Activated gamma-delta T cell (primary cell): ENCODE data around the gene SMCO2.

Experiments used
- DNase-seq: peaks from one replicate; lab custom pipeline; 2025; lab: John Stamatoyannopoulos, UW
- total RNA-seq, 2 donors: gene quantifications; one replicate each; lab custom pipeline; 2026; lab: John Stamatoyannopoulos, UW

Gene SMCO2
- total RNA-seq = 0 to 0.17 reads per million in 2 donors

DNA sequence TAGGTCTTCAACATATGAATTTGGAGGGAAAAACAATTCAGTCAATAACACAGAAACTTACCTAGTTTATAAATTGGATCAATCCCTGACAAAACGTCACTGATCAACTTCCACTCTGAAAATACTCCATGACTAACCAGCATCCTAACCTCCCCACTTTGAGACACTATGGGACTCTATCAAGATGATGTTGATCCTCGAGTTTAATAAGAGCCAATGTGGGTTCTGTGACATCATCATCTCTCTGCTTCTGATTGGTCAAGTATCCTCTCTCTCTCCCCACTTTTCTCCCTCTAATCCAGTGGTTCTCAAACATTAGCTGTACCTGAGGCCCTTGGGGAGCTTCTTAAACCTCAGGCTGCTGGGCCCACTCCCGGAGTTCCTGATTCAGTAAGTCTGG lies at the start of gene SMCO2:
SMCO2 (plus strand) TSS at position 301 of the 400 bp plus-strand sequence. CDS start 23,896 bp downstream, outside the sequence.
- no peak for DNase-seq

DNA sequence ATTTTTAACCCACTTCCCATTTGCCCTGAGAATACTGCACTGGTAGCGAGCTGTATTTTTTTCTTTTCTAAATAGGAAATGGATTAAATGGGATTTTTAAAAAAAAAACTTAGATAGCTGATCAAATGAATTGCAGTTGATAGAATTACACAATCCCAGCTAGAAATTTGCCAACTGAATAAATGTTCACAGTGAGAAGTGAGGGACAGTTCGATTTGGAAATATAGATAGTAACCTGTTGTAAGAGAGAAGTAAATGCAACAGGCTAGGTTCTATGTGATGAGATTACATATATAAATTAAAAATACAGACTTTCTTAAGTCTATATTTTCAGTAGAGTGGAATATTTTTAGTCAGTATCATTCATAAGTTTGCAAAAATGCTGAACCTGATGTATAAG lies 48.1 kb upstream of the SMCO2 start:
- no peak for DNase-seq

DNA sequence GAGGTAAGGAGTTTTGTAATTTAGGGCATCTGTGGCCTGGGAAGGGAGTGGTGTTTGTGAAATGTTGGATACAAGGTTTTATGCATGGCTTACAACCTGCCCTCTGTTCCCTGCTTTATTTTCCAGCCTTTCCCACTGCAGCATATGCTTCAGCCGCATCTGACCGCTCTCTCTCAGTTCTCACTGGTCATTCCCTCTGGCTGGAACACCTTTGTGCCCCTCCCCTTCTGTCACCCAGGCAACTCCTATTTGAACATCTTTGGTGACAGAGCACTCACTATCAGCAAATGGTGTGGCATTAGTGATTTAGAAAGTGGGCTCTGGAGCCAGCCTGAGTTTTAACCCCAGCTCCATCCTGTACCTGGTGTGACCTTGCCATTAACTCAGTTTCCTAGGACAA lies 47.5 kb upstream of the SMCO2 start:
- DNase-seq = no peak

DNA sequence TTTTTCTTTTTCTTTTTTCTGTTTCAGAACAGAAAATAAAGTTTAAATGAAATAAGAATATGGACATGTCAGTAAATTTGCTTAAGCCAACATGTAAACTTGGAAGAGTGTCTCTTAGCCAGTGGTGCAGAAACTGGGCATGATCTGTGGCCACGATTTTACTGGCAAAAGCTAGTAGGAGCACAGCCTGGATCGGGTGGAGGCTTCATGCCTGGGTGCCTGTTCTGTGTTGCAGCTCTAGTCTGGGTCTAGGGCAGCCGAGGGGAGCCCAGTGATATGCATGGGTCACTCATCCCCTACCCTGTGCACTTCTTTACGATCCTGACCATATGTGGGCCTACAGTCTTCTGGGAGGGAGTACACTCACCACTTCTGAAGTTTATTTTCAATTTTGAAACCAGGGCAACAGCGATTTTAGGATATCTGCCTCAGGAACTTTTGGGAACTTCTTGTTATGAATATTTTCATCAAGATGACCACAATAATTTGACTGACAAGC lies 45.6 kb upstream of the SMCO2 start:
- DNase-seq = no peak

DNA sequence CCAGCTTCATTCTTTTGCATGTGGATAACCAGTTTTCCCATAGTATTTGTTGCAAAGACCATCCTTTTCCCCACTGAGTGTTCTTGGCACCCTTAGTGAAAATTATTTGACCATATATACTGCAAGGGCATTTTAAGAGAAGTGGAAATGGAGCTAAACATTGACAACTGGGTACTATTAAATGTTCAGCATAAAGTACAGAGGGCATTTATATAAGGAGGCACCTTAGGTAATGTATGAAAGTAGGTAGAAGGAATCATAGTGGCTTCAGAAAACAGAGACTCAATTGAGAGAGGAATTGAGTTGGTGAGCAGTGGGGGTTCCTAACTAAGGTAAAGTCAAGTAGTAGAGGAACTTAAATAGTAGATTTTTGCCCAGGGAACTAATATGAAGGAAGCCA lies 34.5 kb upstream of the SMCO2 start:
- no peak for DNase-seq

DNA sequence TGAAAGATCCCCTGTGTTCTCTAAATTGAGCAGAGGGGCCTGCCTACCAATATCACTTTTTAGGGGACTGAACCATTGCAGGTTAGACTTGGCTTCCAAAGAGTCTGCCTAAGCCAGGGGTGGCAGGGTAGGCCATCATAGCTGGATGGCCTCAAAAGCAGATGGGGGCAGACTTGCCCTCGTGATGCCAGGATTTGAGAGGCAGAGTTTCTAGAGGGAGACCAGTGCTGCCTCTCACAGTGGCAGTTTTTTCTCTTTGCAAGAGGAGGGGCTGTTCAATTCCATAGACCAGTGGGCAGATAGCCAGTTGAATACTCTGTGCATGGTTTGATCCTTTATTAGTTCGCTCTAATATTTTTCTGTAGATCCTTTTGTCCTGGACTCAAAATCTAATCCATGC lies 23.8 kb upstream of the SMCO2 start:
- no peak for DNase-seq

DNA sequence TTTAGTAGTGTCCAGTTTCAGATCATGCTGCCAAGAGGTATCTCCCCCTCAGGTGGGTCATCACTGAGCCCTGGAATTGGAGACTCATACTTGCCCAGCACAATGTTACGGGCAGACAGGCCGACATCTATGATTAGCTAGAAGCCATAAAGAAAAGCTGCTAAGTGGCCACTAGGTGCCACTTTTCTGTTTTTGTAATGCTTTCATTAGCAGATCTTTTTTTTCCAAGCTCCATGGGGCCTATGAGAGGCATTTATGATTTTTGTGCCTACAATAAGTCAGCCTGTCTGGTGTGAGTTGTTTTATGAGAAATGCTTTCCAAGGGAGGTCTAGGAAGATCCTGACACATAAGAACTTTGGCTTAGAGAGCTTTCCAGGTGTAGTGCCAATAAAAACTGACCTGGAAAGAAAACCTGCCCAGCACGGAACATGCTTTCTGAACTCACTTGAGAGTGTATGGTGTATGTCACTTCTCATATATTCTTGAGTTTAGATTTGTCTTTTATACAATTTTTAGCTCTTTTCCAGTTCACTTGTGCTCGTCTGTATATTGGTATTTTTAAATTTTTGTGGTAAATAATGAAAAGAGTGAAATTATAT lies 21.8 kb upstream of the SMCO2 start:
- no peak for DNase-seq

DNA sequence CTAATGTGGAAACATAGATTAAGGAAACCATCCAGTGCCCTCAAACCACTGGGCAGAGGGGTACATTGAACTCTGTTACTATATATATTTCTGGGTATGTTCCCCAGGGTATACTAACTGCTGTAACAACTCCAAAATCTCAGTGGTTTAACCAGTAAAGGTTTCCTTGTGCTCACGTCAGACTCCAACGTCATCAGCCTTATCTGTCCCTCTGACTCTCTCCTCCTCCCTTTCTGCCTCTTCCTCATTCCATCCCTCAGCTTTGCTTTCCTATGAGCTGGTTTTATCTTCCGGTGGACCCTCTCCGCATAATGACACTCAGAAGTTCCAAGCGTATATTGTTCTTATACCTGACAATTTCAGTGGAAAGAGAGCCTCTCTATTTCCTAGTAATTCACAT lies 21.2 kb upstream of the SMCO2 start:
- no peak for DNase-seq

DNA sequence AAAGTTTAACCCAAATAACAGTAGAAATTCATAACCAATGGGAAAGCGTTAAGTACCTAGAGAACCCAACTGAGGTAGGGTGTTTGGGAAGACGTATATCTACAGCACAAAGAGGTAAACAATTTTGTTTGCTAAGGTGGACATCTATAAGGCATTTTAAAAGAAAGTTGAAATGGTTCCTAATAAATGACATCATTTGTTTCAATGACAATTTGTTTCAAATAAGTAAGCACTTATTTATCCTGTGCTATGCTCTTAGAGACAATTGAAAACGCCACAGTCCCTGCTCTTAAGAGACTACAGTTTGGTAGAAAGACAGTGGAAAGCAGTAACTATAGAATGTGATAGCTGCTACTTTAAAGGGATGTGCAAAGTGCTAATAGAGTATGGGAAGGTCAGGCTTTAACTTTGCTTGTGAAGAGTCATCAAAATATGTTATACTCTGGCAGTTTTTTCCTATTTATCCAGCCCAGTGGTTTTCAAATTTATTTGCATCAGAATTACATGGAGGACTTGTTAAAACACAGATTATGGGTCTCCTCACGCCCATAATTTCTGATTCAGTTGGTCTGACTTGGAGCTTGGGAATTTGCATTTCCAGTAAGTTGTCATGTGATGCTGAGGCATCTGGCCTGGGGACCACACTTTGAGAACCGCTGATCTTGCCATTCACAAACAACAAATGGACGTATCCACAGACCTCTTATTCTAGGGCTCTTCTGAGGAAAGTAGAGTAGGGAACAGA lies 19.6 kb upstream of the SMCO2 start:
- no peak for DNase-seq

DNA sequence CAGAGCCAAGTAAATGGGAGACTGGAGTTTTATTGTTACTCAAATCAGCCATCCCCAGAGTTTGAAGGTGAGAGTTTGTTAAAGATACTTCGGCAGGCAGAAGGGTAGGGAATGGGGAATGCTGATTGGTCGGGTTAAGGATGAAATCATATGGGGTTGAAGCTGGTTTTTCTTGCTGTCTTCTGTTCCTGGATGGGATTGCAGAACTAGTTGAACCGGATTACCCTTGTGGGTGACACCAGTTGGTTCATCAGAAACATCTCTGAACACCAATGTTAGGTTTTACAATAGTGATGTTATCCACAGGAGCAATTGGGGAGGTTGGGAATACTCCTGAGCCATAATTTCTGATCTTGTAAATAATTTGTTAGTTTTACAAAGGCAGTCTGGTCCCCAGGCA lies 18.7 kb upstream of the SMCO2 start:
- DNase-seq = no peak

DNA sequence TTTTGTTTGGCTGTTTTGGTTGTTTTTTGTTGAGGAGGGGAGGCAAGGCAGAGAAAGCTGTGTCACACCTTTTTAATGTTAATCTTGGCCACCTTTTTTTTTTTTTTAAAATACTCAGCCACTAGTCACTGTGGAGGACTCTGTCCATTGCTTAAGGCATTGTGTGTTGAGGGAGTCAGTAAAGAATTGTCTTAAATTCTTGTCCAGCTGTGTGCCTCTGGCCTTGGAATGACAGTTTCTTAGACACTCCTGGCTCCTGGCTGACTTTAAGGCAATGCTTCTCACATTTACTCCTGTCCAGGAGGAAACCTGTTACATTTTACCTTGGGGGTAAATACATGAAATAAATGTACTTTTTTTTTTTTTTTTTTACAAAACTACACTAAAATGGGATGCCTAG lies 18.1 kb upstream of the SMCO2 start:
- DNase-seq = no peak

DNA sequence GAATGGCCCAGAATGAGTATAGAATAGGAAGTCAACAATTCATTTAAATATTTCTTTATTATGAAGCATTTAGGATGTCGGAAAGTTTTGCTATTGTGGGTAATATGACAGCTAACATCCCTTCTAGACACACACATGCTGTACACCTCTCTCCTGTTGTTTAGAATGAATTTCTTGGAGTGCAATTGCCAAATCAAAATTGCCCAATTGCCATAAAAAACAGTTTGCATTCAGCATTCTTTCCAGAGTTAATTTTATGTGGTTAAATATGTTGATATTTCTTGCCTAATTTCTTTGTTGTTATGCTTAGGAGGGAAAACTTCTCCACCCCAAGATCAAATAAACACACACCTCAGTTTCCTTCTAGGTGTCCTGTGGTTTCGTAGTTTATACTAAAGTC lies 16.9 kb upstream of the SMCO2 start:
- no peak for DNase-seq

DNA sequence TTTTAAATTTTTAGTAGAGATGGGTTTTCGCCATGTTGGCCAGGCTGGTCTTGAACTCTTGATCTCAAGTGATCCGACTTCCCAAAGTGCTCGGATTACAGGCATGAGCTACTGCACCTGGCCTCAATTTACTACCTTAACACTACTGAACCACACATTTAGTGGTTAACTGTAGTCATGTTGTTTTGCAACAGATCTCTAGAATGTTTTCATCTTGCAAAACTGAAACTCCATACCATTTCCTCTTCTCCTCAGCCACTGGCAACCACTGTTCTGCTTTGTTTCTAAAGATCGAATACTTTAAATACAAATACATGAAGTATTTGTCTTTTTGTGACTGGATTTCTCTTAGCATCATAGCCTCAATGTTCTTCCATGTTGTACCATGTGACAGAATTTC lies 15.4 kb upstream of the SMCO2 start:
- no peak for DNase-seq

DNA sequence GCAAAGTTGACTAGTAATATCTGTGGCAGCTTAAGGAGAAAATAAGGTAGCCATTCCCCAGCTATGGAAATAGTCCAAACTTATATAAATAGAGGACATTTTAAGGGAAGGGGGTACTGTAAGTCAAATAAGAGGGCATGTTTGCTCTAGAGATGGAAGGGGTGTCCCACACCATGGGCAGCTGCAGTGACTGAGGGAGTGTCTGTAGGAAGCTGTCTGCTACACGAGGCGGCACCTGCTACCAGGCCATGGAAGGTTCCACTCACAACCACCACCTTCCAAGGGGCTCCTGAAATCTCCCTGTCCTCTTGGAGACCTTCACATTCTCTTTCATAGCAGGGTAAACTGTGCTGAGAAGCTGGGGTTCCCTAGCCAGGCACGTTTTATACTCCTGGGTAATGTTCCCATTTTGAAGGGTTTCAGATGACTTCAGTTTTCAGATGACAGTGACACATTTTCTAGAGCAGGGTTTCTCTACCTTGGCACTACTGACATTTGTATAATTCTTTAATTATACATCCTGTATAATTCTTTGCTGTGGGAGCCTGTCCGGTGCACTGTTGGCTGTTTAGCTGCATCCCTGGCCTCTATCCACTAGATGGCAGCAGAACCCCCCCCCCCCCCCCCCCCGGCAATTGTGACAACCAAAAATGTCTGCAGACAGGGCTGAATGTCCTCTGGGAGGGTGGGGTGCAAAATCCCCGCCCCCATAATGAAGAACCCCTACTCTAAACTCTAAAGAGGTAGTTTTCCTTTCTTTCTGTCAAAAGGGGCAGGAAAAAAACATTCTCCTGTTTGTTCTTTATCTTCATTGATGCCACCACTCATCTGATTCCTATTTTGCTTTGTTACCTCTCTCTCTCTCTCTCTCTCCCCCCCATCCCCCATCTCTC lies 11.6 kb upstream of the SMCO2 start:
- no peak for DNase-seq

DNA sequence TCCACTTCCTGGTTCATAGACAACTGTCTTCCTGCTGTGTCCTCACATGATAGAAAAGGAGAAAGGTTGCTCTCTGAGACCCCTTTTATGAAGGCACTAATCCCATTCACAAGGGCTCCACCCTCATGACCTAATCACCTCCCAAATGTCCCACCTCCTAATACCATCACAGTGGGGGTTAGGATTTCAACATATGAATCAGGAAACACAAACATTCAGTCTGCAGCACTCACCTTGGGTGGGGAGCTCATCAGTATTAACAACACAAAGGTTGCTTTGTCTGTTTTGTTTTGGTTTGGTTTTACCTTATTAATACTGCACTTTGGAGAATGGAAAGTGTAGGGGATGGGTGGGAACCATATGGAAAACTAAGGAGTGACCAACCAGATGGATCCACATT lies 10.5 kb upstream of the SMCO2 start:
- no peak for DNase-seq

DNA sequence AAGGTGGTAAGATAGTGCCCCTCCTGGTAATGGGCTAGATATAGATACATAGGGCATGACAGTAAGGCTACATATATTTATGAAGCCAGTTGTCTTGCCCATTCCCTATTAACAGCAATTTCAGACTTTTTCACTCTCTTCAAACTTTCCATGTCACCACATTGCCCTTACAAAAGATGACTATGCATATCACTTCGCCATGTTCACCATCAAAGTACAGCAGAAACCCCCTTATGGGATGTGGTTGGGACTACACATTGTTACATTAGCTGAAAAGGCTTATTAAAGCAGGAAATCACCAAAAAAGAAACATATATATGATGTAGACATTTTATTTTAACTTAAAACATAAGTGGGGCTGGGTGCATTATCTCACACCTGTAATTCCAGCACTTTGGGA lies 9.8 kb upstream of the SMCO2 start:
- DNase-seq = no peak

DNA sequence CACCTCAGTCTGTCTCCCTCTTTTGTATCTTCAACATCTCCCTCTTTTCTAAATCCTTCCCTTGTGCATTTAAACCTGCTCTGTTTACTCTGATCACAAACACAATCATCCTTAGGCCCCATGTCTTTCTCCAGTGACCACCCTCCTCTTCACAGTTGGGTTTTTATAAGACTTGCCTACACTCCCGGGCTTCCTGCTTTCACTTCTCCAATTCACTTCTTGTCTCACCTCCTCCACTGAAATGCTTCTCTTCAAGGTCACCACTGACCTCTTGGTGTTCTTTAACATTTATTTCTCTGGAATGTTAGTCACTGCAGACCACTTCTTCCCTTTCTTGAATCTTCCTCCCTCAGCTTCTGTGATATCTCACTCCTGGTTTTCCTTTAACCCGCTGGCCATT lies 8.7 kb upstream of the SMCO2 start:
- no peak for DNase-seq

DNA sequence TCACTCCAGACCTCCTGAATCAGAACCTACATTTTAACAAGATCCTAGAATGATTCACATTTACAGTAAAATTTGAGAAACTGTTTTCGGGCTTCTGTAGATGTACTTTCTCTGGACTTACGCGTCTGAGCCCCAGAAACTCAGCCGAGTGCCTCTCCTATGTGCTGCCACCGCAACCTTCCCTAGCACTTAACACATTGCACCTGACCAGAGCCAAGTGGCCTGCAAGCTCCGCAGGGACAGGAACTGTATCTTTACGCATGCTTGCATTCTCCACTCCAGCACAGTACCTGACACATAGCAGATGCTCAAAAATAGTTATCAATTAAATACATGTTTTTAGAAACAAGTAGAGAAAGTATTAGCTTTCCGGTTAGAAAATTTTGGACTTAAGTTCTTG lies 1.2 kb downstream of the SMCO2 start:
- DNase-seq = no peak

DNA sequence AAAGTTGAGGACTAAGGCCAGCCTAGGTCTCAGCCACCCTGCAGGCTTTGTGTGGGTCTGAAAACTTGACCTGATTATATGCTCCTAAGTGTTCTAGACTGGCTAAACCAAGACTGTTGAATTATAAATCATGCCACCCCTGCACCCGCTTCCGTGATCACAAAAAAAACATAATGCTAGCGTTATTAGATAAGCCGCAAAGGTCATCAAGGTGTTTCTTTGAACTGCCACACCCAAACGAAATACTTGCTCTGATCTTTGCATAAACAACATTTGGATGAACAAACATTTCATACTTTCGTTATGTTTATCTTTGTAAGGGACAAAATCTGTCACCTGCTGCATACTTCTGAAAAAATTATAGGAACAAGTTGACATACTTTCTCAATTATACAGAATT lies 2.5 kb downstream of the SMCO2 start:
- no peak for DNase-seq

DNA sequence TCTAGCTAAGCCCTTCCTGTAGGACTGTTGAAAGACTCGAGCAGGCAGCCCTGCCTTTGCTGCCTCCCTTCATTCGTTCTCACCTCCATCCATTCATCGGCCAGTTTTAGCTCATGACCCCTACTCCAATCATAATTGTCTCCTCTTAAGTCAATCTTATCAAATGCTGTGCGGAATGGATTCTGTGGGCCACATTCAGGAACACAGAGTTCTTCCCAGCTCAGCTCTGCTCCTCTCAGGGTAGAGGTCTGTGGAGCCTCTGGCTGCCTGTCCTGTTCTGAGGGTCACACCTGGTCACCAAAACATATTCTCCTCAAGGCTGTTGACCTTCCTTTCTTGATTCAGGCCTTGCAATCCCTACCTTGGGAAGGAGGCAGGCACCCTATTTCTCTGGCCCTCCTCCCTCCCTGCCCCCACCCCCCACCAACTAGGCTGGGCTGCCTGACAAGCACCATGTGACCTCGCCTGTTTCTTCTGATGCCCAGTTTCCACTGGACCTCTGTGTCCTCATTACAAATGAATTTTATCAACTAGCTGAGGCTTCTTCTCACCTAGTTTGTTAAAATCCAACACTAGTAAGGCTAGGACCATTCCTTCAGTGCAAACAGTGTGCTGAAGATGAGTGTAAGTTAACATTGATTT lies 3.5 kb downstream of the SMCO2 start:
- DNase-seq = no peak

DNA sequence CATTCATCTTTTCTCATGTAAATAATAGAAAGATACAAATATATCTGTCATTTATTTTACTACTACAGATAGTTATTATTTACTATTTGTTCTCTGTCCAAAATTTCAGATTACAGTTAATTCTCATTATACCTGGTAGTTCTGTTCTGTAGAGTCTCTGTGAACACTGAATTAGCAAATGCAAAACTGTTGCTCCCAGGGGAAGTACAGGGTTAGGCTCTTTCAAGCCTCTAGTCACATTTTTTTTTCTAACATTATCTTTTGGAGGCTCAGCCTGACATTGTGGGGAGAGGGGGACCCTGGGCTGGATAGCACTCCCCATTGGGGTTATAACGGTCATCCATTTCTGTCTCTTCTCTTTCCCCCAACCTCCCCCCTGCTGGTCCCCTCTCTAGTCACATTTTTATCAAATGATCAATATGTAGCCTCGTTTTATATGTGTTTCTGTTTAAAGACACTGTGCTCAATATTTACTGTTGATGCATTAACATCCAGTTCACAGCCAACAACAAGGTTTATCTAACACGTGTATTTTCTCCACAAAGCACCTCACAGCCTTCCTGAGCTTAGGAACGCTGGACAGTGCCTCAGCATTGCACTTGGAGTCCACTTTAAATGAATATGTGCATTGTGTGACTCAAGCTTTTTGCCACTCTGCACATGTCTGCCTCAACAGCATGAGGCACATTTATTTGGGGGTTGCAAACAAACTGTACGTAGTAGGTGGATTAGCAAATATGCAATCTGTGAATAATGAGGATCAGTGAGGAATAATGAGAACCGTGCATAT lies 4.7 kb downstream of the SMCO2 start:
- DNase-seq = no peak
